SK-N-SH (cell line): ENCODE results near the gene TMEM115. TPM values are rescaled to one million over a fixed set of nuclear protein-coding genes. Genes with fewer than 3 reads are reported as not detected.

Source experiments
- CTCF ChIA-PET: fragments of 300-600, 350-600 bp; formaldehyde crosslinking; extraction: SDS; loops from one replicate; lab custom pipeline; 2021; lab: Yijun Ruan, JAX
- POLR2A ChIA-PET: fragments of 350-600 bp; sonication (Branson Sonifier 250); formaldehyde crosslinking; extraction: SDS; loops from one replicate; lab custom pipeline; 2020; ENCODE audit warnings: antibody characterized with exemption, inconsistent platforms; lab: Yijun Ruan, JAX
- DNase-seq: peaks from one replicate; pipeline ENCODE4 v3.0.0; 2012
- H2AFZ ChIP-seq: fragments of 200-600 bp; sonication (generic); 2 replicates; pipeline ENCODE4 v1.8.1; 2016; ENCODE audit warnings: antibody characterized with exemption, mild to moderate bottlenecking, low read depth
- H3F3A ChIP-seq: fragments of 200-600 bp; sonication (generic); replicated peaks from 2 replicates; pipeline ENCODE3; 2016; ENCODE audit warnings: antibody characterized with exemption, mild to moderate bottlenecking; ENCODE audit not compliant: insufficient read depth
- H3K27ac ChIP-seq, 2 experiments: fragments of 200-500 bp in 1 of 2; fragments of 200-600 bp in 1 of 2; sonication (Bioruptor generic) in 1 of 2; sonication (generic), shearing (Covaris generic) in 1 of 2; 2 replicates each; pipeline versions ENCODE4 v1.5.1 to v1.6.1; 2014 to 2016; ENCODE audit warnings: low read depth in 2 of 2, inconsistent platforms in 1 of 2, low read length in 1 of 2, mild to moderate bottlenecking in 1 of 2, mixed read lengths in 1 of 2
- H3K27me3 ChIP-seq: fragments of 200-600 bp; sonication (generic), shearing (Covaris generic); 2 replicates; pipeline ENCODE4 v1.6.1; 2016; ENCODE audit warnings: mixed run types; ENCODE audit not compliant: insufficient read depth
- H3K36me3 ChIP-seq, 2 experiments: fragments of 200-500 bp in 1 of 2; fragments of 200-600 bp in 1 of 2; sonication (Bioruptor generic) in 1 of 2; sonication (generic) in 1 of 2; replicated peaks in 1 of 2; 2 replicates each; pipeline versions ENCODE3 to v1.5.1; 2014 to 2016; ENCODE audit warnings: low read length in 1 of 2, mild to moderate bottlenecking in 1 of 2; ENCODE audit not compliant: insufficient read depth in 2 of 2, control insufficient read depth in 1 of 2
- H3K4me1 ChIP-seq, 2 experiments: fragments of 200-500 bp in 1 of 2; fragments of 200-600 bp in 1 of 2; sonication (Bioruptor generic) in 1 of 2; sonication (generic), shearing (Covaris generic) in 1 of 2; 2 replicates each; pipeline versions ENCODE4 v1.5.1 to v1.6.1; 2014 to 2016; ENCODE audit warnings: low read depth in 1 of 2, low read length in 1 of 2, mixed run types in 1 of 2; ENCODE audit not compliant: insufficient read depth in 2 of 2, control insufficient read depth in 1 of 2
- H3K4me2 ChIP-seq: fragments of 200-600 bp; sonication (generic), shearing (Covaris generic); 2 replicates; pipeline ENCODE4 v1.6.1; 2017; ENCODE audit warnings: mixed run types
- H3K4me3 ChIP-seq, 2 experiments: fragments of 200-500 bp in 1 of 2; fragments of 200-600 bp in 1 of 2; sonication (Bioruptor generic) in 1 of 2; sonication (generic), shearing (Covaris generic) in 1 of 2; 2 replicates each; pipeline versions ENCODE4 v1.5.1 to v1.8.1; 2014 to 2016; ENCODE audit warnings: low read depth in 2 of 2, inconsistent platforms in 1 of 2, low read length in 1 of 2, mild to moderate bottlenecking in 1 of 2, mixed read lengths in 1 of 2, moderate library complexity in 1 of 2
- H3K79me2 ChIP-seq: fragments of 200-600 bp; sonication (generic); 2 replicates; pipeline ENCODE4 v1.8.1; 2017; ENCODE audit warnings: mild to moderate bottlenecking; ENCODE audit not compliant: insufficient read depth
- H3K9ac ChIP-seq: fragments of 200-600 bp; sonication (generic); 2 replicates; pipeline ENCODE4 v1.6.1; 2017; ENCODE audit warnings: mixed run types
- H3K9me2 ChIP-seq: fragments of 200-600 bp; sonication (generic); 2 replicates; pipeline ENCODE4 v1.6.1; 2017; ENCODE audit warnings: mixed run types
- H3K9me3 ChIP-seq: fragments of 200-600 bp; sonication (generic); 2 replicates; pipeline ENCODE4 v1.6.1; 2017; ENCODE audit warnings: mixed run types, mild to moderate bottlenecking, moderate library complexity
- H4K20me1 ChIP-seq: fragments of 200-600 bp; sonication (generic); 2 replicates; pipeline ENCODE4 v1.6.1; 2017; ENCODE audit warnings: mild to moderate bottlenecking, mixed run types; ENCODE audit not compliant: insufficient read depth
- CTCF ChIP-seq: fragments of 200-600 bp; sonication (generic); IDR thresholded peaks from 2 replicates; pipeline ENCODE4 v1.6.1; 2017; ENCODE audit warnings: antibody characterized with exemption, mild to moderate bottlenecking, moderate library complexity
- FOSL2 ChIP-seq: IDR thresholded peaks from 2 replicates; pipeline ENCODE4 v1.4.0; 2012; ENCODE audit warnings: low read depth, mild to moderate bottlenecking, moderate library complexity, borderline replicate concordance
- MXI1 ChIP-seq: IDR thresholded peaks from 2 replicates; pipeline ENCODE4 v1.6.1; 2012; ENCODE audit warnings: mild to moderate bottlenecking, low read depth, low read length, improper control_type of control experiment
- RAD21 ChIP-seq: IDR thresholded peaks from 2 replicates; pipeline ENCODE4 v1.6.1; 2012; ENCODE audit warnings: mild to moderate bottlenecking, low read length
- RCOR1 ChIP-seq: fragments of 150-350 bp; IDR thresholded peaks from 2 replicates; pipeline ENCODE4 v1.6.1; 2017; ENCODE audit warnings: antibody characterized with exemption, low read length
- SIN3A ChIP-seq: IDR thresholded peaks from 2 replicates; pipeline ENCODE4 v1.6.1; 2012; ENCODE audit warnings: low read depth, mild to moderate bottlenecking, low read length, moderate library complexity, borderline replicate concordance
- SMC3 ChIP-seq: IDR thresholded peaks from 2 replicates; pipeline ENCODE4 v1.6.1; 2012; ENCODE audit warnings: low read depth, low read length, improper control_type of control experiment
- TEAD4 ChIP-seq: IDR thresholded peaks from 2 replicates; pipeline ENCODE4 v1.4.0; 2012; ENCODE audit warnings: mild to moderate bottlenecking, borderline replicate concordance; ENCODE audit not compliant: insufficient read depth
- USF2 ChIP-seq: fragments of 150-350 bp; IDR thresholded peaks from 2 replicates; pipeline ENCODE4 v1.6.1; 2017; ENCODE audit warnings: antibody characterized with exemption, low read length, low read depth, borderline replicate concordance
- ZBTB33 ChIP-seq: IDR thresholded peaks from 2 replicates; pipeline ENCODE4 v1.4.0; 2012; ENCODE audit warnings: low read depth, borderline replicate concordance
- WGBS: methylation state at CpG from one replicate; pipeline ENCODE4 v1.1.6; 2017; ENCODE audit warnings: low lambda C conversion rate; 5-methylcytosine and 5-hydroxymethylcytosine counted together
- polyA plus RNA-seq, 3 experiments: library from polyadenylated mRNA; depleted of rRNA; stranded (reverse); fragments of >200 nt; gene quantifications; 2 replicates each; pipeline ENCODE4 v1.2.3, GENCODE V29; 2012

Gene TMEM115
- polyA plus RNA-seq, 1 of the 3 experiments (the other 2 are of a cell fraction): 47.8 TPM

GRCh38 chr3:50350213-50350526, 9.2 kb downstream of the TMEM115 start:
- Histone ChIP-seq H3K9me3 (no peaks in the 10 kb centered on the region), H3F3A (peaks cover 11% of the 10 kb centered on the region), H3K4me2 (peak overlapping the region; percentile 98), H3K9me2 (no peaks in the 10 kb centered on the region), H3K4me1 (peaks cover 11 to 53% of the 10 kb centered on the region in 2 experiments; a peak in 1 of 4 replicates), H3K79me2 (peaks cover 56% of the 10 kb centered on the region), H4K20me1 (peaks cover 24% of the 10 kb centered on the region), H3K27me3 (no peaks in the 10 kb centered on the region), H3K36me3 (peaks cover 6 to 39% of the 10 kb centered on the region in 2 experiments), H3K9ac (peak overlapping the region; percentile 74), H3K27ac (peak overlapping the region; percentile 83 to 98; a peak in 3 of 4 replicates), H3K4me3 (peak overlapping the region; percentile 76 to 94), H2AFZ (peak overlapping the region; percentile 82)
- no peak for DNase-seq
- no peak for TF ChIP-seq TEAD4
- 19% methylated on average over 7 of the region's 7 CpGs for WGBS
- ChIA-PET POLR2A (interaction anchor here (0.9 to 3.6 kb wide), 19 partner anchors 9 to 262 kb away, joined by 3 to 31 read pairs (median 7); partner anchors contain the start of genes CISH, HEMK1, TMEM115 and TUSC2), CTCF (interaction anchor here (1.1 to 6.0 kb wide), 10 partner anchors 9 to 265 kb away, joined by 3 to 45 read pairs (median 28); partner anchors contain the start of gene RASSF1)

- peaks cover 28% of the 10 kb centered on the region for H3K79me2 ChIP-seq
- ChIA-PET CTCF (interaction anchor here (0.6 to 6.0 kb wide), 38 partner anchors 9 to 566 kb away, joined by 3 to 45 read pairs (median 4); partner anchors contain the start of genes CISH, HEMK1 and RASSF1), POLR2A (interaction anchor here (0.9 to 2.6 kb wide), 5 partner anchors 10 to 221 kb away, joined by 3 to 5 read pairs (median 4); partner anchors contain the start of genes HYAL3 and NAA80)
- H3K4me3 ChIP-seq: no peak overlapping the region
- H3K4me2 ChIP-seq: no peak overlapping the region
- no peaks in the 10 kb centered on the region for H3K27me3 ChIP-seq
- H3K4me1 ChIP-seq: peaks cover 11 to 42% of the 10 kb centered on the region in 2 experiments; a peak in 1 of 4 replicates
- H2AFZ ChIP-seq: no peak overlapping the region
- H3K9me3 ChIP-seq: no peaks in the 10 kb centered on the region
- 0 out of 2 replicates have a peak, but pooled peaks cover 3% of the 10 kb centered on the region for H4K20me1 ChIP-seq
- peak overlapping the region in 1 of 2 experiments; percentile 35; a peak in 1 of 4 replicates for H3K27ac ChIP-seq
- peaks cover 3% of the 10 kb centered on the region for H3F3A ChIP-seq
- 18% methylated on average over 13 of the region's 14 CpGs for WGBS
- no peaks in the 10 kb centered on the region for H3K9me2 ChIP-seq
- TF ChIP-seq RCOR1: 0 out of 2 replicates have a peak, but pooled peaks have one; percentile 16
- peak; percentile 71 for TF ChIP-seq CTCF
- 0 out of 2 replicates have a peak, but pooled peaks have one; percentile 15 for TF ChIP-seq SIN3A
- TF ChIP-seq USF2: no peak
- TF ChIP-seq RAD21: peak; percentile 83
- TF ChIP-seq FOSL2: no peak; the same call in 1 of the 2 replicates
- TF ChIP-seq SMC3: peak; percentile 63; the same call in 1 of the 2 replicates
- peak; percentile 23; the same call in 1 of the 2 replicates for TF ChIP-seq MXI1
- no peak for TF ChIP-seq ZBTB33
- DNase-seq: peak; percentile 83
- peaks cover 0 to 17% of the 10 kb centered on the region in 2 experiments for H3K36me3 ChIP-seq
- no peak overlapping the region for H3K9ac ChIP-seq
Measured at GRCh38 chr3:50347187-50347813, 12.0 kb downstream of the TMEM115 start.
